ENCODE measurements around the gene GAL3ST2.
"Not testable (repeated sequence)": the region's sequence is repeated elsewhere in the genome, so short reads cannot be mapped to it uniquely, and the experiment has no call there.

GAL3ST2 gene

GRCh38 chr2:241768850-241769249 is 7.8 kb upstream of the GAL3ST2 start:
- DNase-seq, result no peak

DNA sequence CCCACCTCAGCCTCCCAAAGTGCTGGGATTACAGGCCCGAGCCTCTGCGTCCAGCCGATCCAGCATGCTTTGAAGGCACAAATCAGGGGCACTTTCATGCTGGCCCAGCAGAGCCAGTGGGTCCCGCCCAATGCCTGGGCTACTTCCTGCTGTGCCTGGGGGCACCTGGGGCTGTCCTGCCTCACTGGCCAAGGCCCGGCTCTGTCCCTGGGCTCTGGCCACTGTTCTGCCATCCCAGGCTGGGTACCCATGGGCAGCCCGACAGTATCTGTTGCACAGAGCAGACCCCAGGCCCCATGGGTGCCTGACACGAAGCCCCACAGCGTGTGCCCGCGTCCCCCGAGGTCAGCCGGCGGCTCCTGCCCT is 6.8 kb upstream of the GAL3ST2 start:
- DNase-seq, result no peak

GRCh38 chr2:241770185-241770935 is 6.3 kb upstream of the GAL3ST2 start:
- DNase-seq, result no peak

DNA sequence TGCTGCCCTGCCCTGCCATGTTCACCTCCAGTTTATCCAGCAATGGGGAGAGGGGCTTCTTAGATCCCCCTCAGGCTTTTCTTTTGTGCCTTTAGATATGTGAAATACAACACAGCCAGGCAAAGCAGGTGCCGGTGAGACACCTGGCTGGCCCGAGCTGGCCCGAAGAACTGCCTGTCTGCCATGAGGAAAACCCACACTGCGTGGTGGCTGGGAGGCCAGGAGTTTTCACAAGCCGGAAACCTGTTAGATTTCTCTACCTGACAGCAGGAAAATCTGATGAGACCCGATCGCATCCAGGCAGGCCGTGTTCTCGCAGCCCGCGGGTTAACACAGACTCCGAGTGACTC is 5.7 kb upstream of the GAL3ST2 start:
- DNase-seq, result no peak

GRCh38 chr2:241771286-241772062 is 5.1 kb upstream of the GAL3ST2 start:
- DNase-seq, result no peak

- DNase-seq, result no peak
Observed at GRCh38 chr2:241772063-241772499, 4.5 kb upstream of the GAL3ST2 start.

GRCh38 chr2:241773511-241774418 is 2.9 kb upstream of the GAL3ST2 start:
- DNase-seq, result no peak

DNA sequence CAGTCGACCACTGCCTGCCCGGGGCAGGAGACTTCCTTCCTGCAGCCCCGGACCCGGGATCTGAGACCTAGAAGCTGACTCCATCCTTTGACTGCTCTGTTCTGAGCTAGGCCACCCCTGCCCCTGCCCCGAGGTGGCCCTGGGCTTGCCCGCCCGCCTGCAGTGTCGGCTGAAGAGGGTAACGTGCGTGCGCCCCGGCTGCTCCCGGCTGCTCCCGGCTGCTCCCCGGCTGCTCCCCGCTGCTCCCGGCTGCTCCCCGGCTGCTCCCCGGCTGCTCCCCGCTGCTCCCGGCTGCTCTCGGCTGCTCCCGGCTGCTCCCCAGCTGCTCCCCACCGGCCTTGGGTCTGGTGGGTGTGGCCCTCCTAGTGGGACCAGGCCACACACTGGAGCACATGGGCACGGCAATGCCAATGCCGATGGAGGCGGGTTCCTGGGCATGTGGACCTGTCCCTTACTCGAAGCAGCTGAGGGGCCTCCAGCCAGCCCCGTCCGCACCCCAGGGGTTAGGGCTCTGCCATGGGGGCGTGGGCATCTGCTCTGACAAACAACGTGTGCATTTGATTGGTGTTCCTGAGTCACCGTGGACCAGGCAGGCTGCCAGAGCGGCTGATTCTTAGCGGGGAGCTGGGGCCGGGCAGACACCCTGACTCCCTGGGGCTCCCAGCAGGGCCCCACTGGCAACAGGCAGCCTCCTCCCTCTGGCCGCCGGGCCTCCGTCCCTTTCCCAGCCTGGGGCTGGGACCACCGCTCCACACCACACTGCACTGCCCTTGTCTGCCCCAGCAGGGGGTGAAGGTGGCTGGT is 2.0 kb upstream of the GAL3ST2 start:
- DNase-seq, result no peak

- no peak for DNase-seq
Observed at GRCh38 chr2:241775223-241776177, 1.1 kb upstream of the GAL3ST2 start.

DNA sequence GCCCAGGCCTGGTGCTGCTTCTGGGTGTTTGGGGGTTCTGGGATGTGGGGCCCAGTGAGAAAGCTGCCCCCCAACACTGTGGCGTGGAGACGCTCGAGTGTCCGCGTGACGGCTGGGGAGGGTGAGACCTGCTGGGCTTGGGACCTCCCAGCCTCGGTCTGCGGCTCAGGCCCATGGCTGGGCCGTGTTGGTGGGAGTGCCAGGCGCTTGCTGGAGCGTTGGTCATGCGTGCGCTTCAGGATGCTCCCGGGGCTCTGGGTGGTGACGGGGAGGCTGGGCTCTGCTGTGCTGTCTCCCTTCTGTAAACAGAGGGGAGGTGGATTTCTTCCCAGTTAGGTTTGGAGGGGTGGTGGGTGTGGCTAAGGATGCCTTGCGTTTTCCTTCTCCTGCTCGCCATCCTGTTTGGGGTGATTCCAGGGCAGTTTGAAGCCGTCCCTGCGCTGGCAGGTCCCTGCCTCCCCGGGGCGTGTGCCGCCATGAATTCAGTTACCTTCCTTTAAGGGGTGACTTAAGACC is 606 bp downstream of the GAL3ST2 start:
- DNase-seq, result no peak

DNA sequence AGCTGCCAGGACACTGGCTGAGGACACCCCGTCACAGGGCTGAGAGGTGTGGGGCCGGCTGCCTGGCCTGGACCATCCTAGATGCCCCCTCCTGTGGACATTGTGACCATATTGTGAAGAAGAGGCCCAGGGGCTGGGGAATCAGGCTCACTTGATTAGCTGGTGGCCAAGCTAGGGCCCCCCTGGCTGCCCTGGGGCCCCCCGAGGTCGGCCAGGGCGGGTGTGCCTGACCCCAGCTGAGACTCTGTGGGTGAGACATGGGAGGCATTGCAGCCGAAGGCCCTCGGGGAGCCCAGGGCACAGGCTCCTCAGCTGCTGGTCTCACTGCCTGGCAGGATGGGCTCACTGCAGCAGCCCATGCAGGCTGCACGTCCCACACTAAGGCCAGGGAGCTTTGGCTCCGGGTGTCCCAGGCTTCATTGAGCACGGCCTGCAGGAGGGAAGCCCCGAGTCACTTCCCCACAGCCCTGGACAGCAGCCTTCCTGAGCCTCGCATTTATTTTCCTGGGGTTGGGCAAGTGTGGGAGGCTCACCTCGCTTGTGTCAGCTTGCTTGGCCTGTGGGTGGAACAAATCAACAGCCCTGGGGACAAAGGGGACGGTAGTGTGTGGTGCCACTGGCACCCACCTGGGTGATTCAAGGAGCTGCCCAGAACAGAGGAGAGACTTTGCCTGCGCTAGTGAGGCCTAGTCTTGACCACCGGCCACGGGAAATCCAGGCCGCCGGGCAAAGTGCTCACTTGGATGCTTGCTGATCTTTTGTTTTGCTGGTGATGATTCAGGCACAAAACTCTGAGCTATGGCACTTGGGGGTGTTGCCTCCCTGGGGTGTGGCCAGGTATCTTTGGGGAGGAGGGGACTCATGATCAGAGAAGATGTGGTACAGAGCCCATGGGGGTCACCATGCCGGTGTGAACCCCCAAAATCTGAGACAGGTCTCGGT is 1.3 kb downstream of the GAL3ST2 start:
- DNase-seq, result no peak

GRCh38 chr2:241780939-241781569 is 4.4 kb downstream of the GAL3ST2 start:
- DNase-seq, result no peak

DNA sequence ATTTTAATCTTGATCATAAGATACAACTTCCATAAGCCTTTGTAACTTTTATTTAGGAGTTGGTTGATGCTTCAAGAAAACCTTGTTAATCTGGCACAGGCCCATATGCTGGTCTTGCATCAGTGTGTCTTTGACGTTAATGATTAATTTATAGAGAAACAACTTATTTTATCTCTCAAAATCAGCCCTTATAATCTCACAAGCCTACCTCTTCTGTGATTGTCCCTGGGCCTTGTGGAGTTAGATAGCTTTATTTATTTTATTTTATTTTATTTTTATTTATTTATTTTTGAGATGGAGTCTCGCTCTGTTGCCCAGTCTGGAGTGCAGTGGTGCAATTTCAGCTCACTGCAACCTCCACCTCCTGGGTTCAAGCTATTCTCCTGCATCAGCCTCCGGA is 5.4 kb downstream of the GAL3ST2 start:
- DNase-seq, result not testable (repeated sequence)

- no peak for DNase-seq
Observed at GRCh38 chr2:241788135-241788534, 11.5 kb downstream of the GAL3ST2 start.

- DNase-seq, result no peak
Observed at GRCh38 chr2:241788572-241788971, 11.9 kb downstream of the GAL3ST2 start.

DNA sequence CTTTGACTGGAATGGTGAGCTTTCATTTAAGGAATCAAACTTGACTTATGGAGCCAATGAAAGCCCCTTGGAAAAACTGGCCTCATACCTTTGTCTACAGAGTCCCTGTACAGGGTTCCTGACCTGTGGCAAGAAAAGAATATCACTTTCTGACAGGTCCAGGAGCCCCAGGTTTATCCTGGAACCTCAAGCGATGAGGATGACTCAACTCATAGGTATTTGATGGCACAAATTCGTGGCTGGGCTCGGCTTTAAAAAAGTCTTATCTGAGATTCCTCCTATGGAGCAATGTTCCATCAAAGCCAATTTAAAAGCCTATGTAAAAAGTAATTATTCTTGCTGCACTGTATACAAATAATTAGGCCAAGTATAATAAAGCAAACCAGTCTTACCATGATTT is 14.8 kb downstream of the GAL3ST2 start:
- DNase-seq, result not testable (repeated sequence)

- no peak for DNase-seq
Observed at GRCh38 chr2:241793385-241793784, 16.8 kb downstream of the GAL3ST2 start.

GRCh38 chr2:241794250-241794823 is 17.7 kb downstream of the GAL3ST2 start:
- no peak for DNase-seq

Measured in C1 segment of cervical spinal cord (tissue), 14 donors.